Stimulated activated CD8-positive, alpha-beta memory T cell treated with anti-CD3 and anti-CD28 coated beads, Interleukin-7, amount 100 ng/mL, for 4 hours (primary cell): ENCODE measurements around the gene TCEAL3.
"Not testable (repeated sequence)": the region's sequence is repeated elsewhere in the genome, so short reads cannot be mapped to it uniquely, and the experiment has no call there.

Experiments used
- DNase-seq, 2 donors: peaks; one replicate each; pipeline ENCODE4 v3.0.0-alpha.2; 2020; ENCODE audit warnings: low read depth in 2 of 2

The TCEAL3 gene

DNA sequence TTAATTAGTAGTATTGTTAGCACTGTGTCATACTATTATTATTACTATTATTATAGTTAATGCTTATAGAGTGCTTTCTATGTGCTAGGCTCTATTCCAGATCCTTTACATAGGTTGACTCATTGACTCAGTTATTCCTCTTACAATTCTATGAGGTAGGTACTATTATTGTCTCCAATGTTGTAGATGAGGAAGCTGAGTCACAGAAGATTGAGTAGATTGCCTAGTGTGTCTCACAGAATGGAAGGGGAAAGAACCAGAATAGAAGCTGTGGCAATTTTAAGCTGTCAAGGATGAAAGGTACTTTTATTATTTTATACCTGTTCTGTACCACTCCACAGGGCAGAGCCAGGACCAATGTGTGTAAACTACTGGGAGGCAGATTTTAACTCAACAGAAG, 19.1 kb downstream of the TCEAL3 start:
- no peak for DNase-seq

DNA sequence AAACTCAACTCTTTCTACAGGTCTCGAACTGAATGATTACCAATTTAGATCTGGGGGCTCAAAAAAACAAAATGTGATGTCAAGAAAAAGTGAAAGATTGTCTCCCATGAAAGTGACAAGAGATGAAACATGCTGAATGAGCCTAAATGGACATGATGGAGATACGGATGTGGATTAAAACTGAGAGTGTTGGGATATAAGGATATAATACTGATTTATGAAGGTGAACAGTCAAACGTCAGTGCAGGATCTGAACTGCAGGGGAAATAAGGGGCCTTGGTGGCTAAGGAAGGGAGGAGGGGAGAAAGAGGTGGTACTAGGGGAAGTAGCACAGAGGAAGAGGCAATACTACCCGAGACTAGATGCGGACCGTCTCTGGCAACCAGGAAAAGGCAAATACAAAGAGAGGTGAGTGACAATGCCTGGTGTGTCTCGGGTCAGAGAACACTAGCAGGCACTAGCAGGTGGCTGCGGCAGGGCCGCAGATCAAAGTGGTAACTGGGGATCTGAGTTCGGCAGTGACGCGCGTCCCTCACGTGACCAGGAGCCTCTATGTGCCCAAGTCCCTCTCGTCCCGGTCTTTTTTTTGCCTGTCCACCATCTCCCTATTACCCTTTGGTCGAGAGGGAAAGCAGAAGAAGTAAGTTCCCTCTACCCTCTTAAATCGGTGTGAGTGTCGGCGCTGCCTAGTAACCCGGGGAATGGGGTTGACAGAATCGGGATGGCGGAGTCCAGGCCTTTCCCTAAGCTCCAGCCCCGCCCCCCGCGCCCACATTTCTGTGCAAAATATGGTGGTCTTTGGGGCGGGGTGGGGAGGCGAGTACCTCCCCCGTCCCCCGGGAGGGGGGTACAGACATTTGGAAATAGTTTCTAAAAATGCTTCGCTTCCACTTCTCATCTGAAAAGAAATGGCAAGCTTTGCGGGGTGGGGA, 20.9 kb downstream of the TCEAL3 start, which contains the start of gene TCEAL1:
Gene TCEAL1 (plus strand): TSS at position 590 of the 932 bp plus-strand sequence. CDS start 942 bp downstream, outside the sequence.
- DNase-seq: peak in 1 of 2 donors; percentile 16

DNA sequence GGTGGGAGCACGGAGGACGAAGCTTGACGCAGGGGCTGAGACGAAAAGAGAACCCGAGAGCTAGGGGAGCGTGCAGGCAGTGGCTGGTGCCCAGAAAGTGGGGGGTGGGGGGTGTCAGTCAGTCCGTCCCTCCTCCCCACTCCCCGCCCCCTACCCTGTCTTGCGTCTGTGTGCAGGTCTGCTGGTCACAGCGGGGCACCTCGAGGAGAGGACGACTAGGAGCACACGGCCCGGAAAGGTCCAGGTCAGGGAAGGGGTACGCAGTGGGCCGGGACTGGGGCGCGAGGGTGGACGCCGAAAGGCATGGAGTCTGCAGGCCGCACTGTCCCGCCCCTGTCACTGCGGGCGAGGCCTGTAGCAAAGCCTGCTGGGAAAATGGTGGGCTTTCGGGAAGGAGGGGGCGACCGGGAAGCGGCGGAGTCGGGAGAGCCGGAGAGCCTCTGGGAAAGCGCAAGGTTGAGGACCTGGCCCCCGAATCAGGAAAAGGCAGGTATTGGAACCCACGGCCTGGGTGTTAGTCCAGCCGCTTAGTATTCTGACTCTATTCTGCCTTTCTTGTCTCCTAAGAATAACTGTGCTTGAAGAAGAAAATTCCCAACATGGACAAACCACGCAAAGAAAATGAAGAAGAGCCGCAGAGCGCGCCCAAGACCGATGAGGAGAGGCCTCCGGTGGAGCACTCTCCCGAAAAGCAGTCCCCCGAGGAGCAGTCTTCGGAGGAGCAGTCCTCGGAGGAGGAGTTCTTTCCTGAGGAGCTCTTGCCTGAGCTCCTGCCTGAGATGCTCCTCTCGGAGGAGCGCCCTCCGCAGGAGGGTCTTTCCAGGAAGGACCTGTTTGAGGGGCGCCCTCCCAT, 21.8 kb downstream of the TCEAL3 start:
- no peak for DNase-seq

DNA sequence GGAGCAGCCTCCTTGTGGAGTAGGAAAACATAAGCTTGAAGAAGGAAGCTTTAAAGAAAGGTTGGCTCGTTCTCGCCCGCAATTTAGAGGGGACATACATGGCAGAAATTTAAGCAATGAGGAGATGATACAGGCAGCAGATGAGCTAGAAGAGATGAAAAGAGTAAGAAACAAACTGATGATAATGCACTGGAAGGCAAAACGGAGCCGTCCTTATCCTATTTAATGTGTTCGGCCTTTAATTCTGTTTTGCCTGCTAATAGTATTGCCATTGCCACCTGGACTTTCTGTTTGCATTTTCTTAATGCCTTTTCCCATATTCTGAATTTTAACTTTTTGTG, 22.4 kb downstream of the TCEAL3 start:
- DNase-seq: no peak

DNA sequence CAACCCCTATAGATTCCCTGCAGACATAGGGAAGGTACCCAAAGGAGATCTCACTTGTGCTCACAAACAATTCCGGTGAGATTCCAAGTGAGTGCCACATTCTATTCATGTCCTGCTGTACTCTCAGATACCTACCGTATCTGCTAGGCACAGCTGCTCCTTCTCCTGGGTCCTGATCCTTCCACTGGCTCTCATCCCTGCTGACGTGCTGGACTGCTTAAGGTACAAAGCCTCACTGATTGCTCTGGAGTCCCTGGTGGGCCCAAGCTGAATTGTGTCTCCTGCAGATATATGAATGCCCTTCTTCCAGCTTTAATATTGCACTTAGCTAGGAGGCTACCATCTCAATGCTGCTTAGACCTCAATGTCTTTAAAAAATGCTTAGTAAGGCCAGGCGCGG, 23.4 kb downstream of the TCEAL3 start:
- no peak for DNase-seq

DNA sequence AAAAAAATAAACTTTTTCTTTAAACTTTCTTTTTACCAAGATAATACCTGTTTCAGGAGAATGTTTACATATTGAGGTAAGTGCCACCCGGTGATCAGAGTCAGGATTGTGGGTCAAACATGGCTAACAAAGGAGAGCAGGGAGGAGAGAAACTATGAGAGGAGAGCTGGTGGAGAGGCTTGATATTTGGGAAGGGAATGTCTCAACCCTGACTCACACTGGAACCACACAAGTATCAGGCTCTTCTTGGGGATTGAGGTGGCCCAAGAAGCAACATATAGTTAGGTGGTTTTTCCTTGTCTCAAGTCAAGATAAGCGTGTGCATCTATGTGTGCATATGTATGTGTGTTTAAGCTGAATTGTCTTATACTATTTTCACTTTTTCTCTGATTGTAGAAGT, 27.7 kb downstream of the TCEAL3 start:
- no peak for DNase-seq

DNA sequence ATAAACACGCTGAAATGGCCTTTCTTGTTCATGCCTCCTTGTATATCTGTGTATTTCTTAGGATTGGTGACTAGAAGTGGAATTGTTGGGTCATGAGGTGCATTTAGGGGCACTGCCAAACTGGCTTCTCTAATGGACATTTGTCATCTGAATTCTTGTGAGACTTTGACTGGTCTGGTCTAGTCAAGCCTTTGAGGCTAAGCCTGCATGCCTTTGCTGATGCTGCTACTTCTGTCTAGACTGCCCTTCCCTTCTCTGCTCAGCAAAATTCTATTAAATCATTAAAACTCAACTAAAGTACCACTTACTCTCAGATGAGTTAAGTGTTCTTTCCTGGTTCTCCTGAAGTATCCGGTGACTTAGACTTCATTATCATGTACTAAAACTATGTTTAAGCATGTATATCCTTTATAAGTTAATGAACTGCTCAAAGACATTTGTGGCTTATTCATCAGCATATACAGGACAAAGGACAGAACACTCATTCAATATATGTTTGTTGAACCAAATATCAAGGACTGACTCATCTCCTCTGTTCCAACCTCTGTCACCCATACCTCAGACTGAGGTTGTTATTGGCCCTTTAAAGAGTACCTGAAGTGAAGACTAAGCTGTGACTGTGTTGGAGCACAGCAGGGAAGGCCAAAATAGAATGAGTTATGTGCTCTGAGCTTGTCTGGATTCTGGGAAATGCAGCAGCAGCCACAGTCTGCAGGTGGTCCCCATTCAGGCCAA, 30.0 kb downstream of the TCEAL3 start:
- DNase-seq: no peak

DNA sequence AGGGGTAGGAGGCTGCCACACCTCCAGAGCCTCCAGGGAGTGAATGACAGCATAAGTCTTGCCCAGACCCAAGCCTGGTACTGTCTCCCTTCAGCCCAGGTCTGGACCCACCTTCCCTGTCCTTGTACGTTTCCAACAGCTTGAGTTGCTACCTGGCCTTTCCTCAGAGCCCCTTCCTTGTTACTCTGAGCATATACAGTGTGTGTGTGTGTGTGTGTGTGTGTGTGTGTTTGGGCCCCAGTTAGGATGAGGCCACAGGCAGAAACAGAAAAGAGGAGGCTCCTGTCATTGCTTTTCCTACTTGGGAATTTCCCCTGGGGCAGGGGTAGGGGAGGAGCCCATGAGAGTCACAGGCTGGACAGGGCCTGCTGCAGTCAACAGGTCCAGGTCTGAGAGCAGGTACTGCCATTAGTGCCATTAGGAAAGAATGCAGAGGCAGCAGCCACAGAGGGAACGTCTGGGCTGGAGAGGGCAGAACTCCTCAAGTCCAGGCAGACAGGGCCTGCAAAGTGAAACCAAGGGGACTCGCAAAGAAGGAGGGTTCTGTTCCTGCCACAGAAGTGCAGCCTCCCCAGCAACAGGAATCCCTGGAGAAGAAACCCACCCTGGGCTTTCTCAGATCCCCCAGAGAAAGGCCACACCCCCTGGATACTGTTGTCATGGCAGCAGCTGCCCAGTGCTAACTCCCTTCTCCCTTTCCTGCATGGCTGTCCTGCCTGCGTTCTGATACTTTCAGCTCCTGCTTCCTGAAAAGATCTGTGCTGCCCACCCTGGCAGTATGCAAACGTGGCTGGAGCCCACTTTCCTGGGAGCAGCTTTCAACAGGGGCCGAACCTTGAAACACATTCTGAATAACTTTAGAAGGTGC, 30.9 kb downstream of the TCEAL3 start:
- DNase-seq: not testable (repeated sequence)

DNA sequence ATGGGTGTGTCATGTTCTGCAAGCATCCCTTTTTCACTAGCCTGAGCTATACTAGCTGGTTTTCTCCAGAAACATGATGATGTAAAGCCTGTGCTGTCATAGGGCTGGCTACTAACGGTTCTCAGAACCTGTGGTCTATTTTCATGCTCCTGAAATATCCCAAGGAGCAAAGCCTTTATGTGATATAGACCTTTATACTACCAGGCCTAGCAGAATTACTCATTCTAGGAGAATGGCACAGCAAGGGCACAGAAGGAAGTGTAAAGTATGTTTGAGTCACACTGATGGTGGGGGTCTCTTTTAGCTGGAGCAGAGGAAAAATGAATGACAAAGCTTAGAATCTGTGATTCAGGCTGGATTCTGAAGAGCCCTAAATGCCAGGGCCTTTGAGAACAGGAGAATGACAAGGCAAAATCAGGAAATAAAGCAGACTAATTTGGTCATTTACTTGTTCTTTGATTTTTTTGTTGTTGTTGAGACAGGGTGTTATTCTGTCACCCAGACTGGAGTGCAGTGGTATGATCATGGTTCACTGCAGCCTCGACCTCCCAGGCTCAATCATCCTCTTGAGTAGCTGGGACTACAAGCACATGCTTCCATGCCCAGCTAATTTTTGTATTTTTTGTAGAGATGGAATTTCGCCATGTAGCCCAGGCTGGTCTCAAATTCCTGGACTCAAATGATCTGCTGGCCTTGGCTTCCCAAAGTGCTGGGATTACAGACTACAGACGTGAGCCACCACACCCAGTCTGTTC, 32.8 kb downstream of the TCEAL3 start:
- DNase-seq: no peak

DNA sequence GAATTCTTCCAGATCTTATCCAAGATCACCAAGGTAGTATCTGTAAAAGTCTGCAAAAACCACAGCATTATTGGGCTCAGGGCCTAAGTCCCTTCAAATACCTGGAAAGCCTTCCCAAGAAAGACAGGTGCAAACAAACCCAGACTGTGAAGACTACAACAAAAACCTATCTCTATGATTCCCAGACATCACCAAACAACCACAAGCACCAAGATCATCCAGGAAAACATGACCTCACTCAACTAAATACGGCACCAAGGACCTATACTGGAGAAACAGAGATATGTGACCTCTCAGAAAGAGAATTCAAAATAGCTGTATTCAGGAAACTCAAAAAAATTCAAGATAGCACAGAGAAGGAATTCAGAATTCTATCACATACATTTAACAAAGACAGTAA, 36.4 kb downstream of the TCEAL3 start:
- DNase-seq: no peak

DNA sequence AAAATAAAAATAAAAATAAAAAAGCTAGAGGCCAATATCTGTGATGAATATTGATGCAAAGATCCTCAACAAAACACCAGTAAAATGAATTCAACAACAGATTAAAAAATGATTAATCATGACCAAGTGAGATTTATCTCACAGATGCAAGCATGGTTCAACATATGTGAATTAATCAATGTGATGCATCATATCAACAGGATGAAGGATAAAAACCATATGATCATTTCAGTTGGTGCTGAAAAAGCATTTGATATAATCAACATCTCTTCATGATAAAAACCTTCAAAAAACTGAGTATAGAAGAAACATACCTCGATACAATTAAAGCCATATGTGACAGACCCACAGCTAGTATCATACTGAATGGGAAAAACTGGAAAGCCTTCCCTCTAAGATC, 39.9 kb downstream of the TCEAL3 start:
- DNase-seq: no peak

DNA sequence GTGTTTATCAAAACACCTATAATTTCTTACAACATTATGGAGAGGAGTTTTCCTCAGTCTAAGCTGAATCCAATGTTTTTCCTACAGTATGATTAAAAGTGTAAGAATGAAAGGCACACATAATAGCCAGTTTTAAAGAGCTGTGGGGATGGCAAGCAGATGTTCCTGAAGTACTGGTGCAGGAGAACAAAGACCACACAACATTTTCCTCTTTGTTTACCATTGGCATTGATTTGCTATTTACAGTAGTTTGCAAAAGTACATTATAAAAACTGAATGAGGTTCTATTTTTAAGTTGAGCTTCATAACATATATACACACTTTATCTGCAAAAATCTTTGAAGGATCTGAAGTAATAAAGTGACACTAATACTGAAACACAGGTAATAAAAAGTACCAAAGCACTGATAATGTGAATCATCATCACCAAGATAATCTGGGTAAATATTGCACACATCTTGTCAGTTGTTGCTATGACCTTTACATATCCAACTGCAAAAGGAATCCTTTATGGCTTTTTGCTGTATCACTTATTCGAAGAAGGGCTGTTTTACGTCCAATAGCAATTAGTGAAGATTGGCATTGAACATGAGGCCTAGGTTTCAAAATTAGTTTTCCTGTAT, 43.5 kb downstream of the TCEAL3 start:
- DNase-seq: no peak

DNA sequence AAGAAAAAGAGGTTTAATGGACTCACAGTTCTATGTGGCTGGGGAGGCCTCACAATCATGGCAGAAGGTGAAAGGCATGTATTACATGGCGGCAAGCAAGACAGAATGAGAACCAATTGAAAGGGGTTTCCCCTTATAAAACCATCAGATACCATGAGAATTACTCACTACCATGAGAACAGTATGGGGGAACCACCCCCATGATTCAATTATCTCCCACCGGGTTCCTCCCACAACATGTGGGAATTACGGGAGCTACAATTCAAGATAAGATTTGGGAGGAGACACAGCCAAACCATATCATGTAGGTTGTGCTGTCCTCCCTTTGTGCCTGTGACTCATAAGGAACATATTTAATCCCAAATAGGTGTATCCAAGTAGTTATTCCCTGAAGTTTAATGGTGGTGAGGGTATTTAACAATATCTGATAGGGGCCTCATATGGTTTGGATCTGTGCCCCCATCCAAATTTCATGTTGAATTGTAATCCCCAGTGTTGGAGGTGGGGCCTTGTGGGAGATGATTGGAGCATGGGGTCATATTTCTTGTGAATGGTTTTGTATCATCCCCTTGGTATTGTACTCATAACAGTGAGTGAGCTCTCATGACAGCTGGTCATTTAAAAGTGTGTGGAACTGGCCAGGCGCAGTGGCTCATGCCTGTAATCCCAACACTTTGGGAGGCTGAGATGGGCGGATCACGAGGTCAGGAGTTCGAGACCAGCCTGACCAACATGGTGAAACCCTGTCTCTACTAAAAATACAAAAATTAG, 47.7 kb downstream of the TCEAL3 start:
- DNase-seq: not testable (repeated sequence)

DNA sequence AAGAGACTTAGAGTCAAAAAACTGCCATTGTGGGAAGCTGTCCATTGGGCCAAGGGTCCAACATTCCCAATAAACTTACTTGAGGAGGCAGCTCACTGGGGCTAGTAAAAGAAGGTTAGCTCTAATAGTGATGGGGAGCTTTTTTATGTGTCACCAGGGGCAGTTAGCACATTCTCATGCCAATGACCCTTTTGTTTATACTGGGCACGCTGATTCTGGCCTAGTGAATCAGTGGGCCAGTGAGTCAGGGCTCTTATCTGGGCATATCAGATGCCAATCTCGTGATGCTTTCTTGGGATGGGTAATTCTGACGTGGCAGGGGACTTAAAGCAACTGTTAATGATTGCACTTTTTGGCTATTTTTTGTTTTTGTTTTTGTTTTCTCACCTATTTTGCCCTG, 48.9 kb downstream of the TCEAL3 start:
- DNase-seq: no peak

DNA sequence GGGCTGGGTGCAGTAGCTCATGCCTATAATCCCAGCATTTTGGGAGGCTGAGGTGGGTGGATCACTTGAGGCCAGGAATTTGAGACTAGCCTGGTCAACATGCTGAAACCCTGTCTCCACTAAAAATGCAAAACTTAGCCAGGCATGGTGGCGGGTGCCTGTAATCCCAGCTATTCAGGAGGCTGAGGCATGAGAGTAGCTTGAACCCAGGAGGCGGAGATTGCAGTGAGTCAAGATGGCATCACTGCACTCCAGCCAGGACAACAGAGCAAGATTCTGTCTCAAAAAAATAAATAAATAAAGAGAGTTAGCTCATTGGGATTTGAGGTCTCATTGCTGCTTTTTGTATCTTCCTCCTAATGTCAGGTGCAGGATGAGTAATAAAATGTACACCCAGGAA, 49.3 kb downstream of the TCEAL3 start:
- not testable (repeated sequence) for DNase-seq

DNA sequence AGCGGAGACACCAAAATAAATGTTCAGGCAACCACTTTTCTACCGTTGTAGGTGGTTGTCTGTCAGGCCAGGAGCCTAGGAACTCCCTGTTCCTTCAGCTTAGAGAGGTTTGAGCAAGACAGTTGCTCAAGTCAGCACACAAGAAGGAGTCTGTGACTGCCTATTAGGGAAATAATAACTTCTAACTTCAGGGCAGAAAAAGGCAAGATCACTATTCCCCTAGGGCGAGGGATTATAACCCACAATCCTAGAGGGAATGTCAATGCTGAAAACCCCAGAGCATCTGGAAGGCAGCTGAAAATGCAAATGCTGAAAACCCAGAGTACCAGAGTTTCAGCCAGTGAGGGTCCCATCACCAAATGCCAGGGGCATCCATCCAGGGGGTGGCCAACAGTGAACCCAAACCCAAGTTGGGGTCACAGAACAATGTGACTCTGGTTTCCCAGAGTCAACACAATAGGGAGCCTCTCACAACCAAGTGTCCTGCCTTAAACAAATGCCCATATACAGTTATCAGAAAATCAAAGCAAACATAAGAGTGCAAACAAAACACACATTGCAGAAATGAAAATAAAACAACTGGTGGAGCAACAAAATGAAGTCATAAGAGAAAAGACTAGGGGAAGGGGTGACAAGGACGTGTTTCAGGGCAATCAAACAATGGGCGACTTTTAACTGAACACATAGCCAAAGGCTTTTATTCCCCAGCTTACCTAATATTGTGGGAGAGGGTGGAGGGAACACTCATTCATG, 51.1 kb downstream of the TCEAL3 start:
- no peak for DNase-seq

DNA sequence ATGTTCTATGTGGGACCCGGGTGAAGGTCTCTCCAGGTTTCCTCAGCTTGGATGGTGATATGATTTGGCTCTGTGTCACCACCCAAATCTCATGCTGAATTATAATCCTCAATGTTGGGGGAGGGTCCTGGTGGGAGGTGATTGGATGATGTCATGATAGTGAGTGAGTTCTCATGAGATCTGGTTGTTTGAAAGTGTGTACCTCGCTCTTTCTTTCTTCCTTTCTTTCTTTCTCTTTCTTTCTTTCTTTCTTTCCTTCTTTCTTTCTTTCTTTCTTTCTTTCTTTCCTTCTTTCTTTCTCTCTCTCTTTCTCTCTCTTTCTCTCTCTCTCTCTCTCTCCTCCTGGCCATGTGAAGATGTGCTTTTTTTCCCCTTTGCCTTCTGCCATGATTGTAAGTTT, 51.7 kb downstream of the TCEAL3 start:
- DNase-seq: not testable (repeated sequence)
